ENCODE measurements around the gene STK38. TPM values are rescaled to one million over a fixed set of nuclear protein-coding genes. Genes with fewer than 3 reads are reported as not detected.

Gene STK38
- total RNA-seq, 2 experiments from 2014 or later = 47.0 to 48.4 TPM

GRCh38 chr6:36519352-36519751, 27.9 kb downstream of the STK38 start:
- TF ChIP-seq CTCF (IDR thresholded peaks at IDR 0.05) = no peak
- ATAC-seq (ENCODE audit: poor library complexity) = no peak
- peaks cover 11% of the 10 kb centered on the region for H3K4me1 ChIP-seq (ENCODE audit: insufficient read depth, low read length)
- H3K9me3 ChIP-seq (ENCODE audit: control insufficient read depth in 1 of 2, insufficient read depth in 1 of 2, low read length in 2 of 2) = no peaks in the 10 kb centered on the region
- intact Hi-C loops (cut with DNase I, micrococcal nuclease) = no loop called here
- Mint-ChIP-seq H3K4me3 (no peak overlapping the region), H3K36me3 (ENCODE audit: low read depth) (peaks cover 96% of the 10 kb centered on the region), H3K27me3 (no peaks in the 10 kb centered on the region), H3K9me3 (no peaks in the 10 kb centered on the region), H3K4me1 (ENCODE audit: low read depth) (peaks cover 50% of the 10 kb centered on the region), H3K27ac (peak overlapping the region; percentile 45)
- CTCF ChIA-PET = interaction anchor here (1.0 kb wide), 1 partner anchor 96 kb away, joined by 4 read pairs; no protein-coding TSS in a partner anchor
- no peak for DNase-seq
- H3K4me3 ChIP-seq (ENCODE audit: low read length) = no peak overlapping the region
- H3K27ac ChIP-seq (ENCODE audit: low read depth in 1 of 2, low read length in 2 of 2) = no peak overlapping the region
- POLR2A ChIA-PET = interaction anchor here (0.9 to 2.0 kb wide), 7 partner anchors 8 to 78 kb away, joined by 3 to 8 read pairs (median 6); no protein-coding TSS in a partner anchor
- no peaks in the 10 kb centered on the region for H3K27me3 ChIP-seq (ENCODE audit: control insufficient read depth in 1 of 2, insufficient read depth in 2 of 2, low read length in 2 of 2)
- H3K36me3 ChIP-seq (ENCODE audit: insufficient read depth, low read length) = peaks cover 96% of the 10 kb centered on the region

- TF ChIP-seq CTCF (IDR thresholded peaks at IDR 0.05) = no peak
- H3K27ac ChIP-seq (ENCODE audit: low read depth in 1 of 2, low read length in 2 of 2) = no peak overlapping the region
- H3K4me1 Mint-ChIP-seq (ENCODE audit: low read depth) = peaks cover 46% of the 10 kb centered on the region
- H3K4me3 Mint-ChIP-seq = no peak overlapping the region
- H3K27ac Mint-ChIP-seq = peak overlapping the region; percentile 45
- DNase-seq (no peak), ATAC-seq (ENCODE audit: poor library complexity) (no peak)
- H3K27me3 Mint-ChIP-seq = no peaks in the 10 kb centered on the region
- no peaks in the 10 kb centered on the region for H3K9me3 Mint-ChIP-seq
- ChIA-PET CTCF (interaction anchor here (0.5 to 1.1 kb wide), 2 partner anchors 14 to 36 kb away, joined by 3 read pairs; no protein-coding TSS in a partner anchor), POLR2A (interaction anchor here (0.7 to 1.6 kb wide), 4 partner anchors 21 to 82 kb away, joined by 3 to 5 read pairs (median 4); no protein-coding TSS in a partner anchor)
- peaks cover 11% of the 10 kb centered on the region for H3K4me1 ChIP-seq (ENCODE audit: insufficient read depth, low read length)
- intact Hi-C loops (cut with DNase I, micrococcal nuclease) = no loop called here
- peaks cover 90% of the 10 kb centered on the region for H3K36me3 ChIP-seq (ENCODE audit: insufficient read depth, low read length)
- no peaks in the 10 kb centered on the region for H3K27me3 ChIP-seq (ENCODE audit: control insufficient read depth in 1 of 2, insufficient read depth in 2 of 2, low read length in 2 of 2)
- no peak overlapping the region for H3K4me3 ChIP-seq (ENCODE audit: low read length)
- H3K36me3 Mint-ChIP-seq (ENCODE audit: low read depth) = peaks cover 87% of the 10 kb centered on the region
- H3K9me3 ChIP-seq (ENCODE audit: control insufficient read depth in 1 of 2, insufficient read depth in 1 of 2, low read length in 2 of 2) = no peaks in the 10 kb centered on the region
These were observed 29.9 kb downstream of the STK38 start for GRCh38 chr6:36517408-36517807.

GRCh38 chr6:36516988-36517387, 30.3 kb downstream of the STK38 start:
- intact Hi-C loops (cut with DNase I, micrococcal nuclease) = no loop called here
- H3K27ac Mint-ChIP-seq = peak overlapping the region; percentile 45
- no peak overlapping the region for H3K27ac ChIP-seq (ENCODE audit: low read depth in 1 of 2, low read length in 2 of 2)
- peaks cover 87% of the 10 kb centered on the region for H3K36me3 Mint-ChIP-seq (ENCODE audit: low read depth)
- H3K27me3 ChIP-seq (ENCODE audit: control insufficient read depth in 1 of 2, insufficient read depth in 2 of 2, low read length in 2 of 2) = no peaks in the 10 kb centered on the region
- DNase-seq (no peak), ATAC-seq (ENCODE audit: poor library complexity) (no peak)
- H3K36me3 ChIP-seq (ENCODE audit: insufficient read depth, low read length) = peaks cover 90% of the 10 kb centered on the region
- H3K9me3 ChIP-seq (ENCODE audit: control insufficient read depth in 1 of 2, insufficient read depth in 1 of 2, low read length in 2 of 2) = no peaks in the 10 kb centered on the region
- no peaks in the 10 kb centered on the region for H3K27me3 Mint-ChIP-seq
- CTCF ChIA-PET = interaction anchor here (1.1 kb wide), 1 partner anchor 14 kb away, joined by 3 read pairs; no protein-coding TSS in a partner anchor
- H3K4me1 Mint-ChIP-seq (ENCODE audit: low read depth) = peaks cover 46% of the 10 kb centered on the region
- no peak overlapping the region for H3K4me3 Mint-ChIP-seq
- H3K4me3 ChIP-seq (ENCODE audit: low read length) = no peak overlapping the region
- POLR2A ChIA-PET = interaction anchor here (0.7 to 1.6 kb wide), 4 partner anchors 21 to 82 kb away, joined by 3 to 5 read pairs (median 4); no protein-coding TSS in a partner anchor
- no peaks in the 10 kb centered on the region for H3K9me3 Mint-ChIP-seq
- peaks cover 11% of the 10 kb centered on the region for H3K4me1 ChIP-seq (ENCODE audit: insufficient read depth, low read length)
- TF ChIP-seq CTCF (IDR thresholded peaks at IDR 0.05) = no peak

All from CD4-positive, alpha-beta T cell (primary cell).